ENCODE measurements around the gene SUMF1. TPM values are rescaled to one million over a fixed set of nuclear protein-coding genes. Genes with fewer than 3 reads are reported as not detected.

The SUMF1 gene
- 10.4 TPM for total RNA-seq
- long read RNA-seq, transcript SUMF1-201 (9 exons, 2,159 nt) = major isoform, 31 of 43 reads
- long read RNA-seq, partial matches to known transcripts = 2 of 43 reads
- long read RNA-seq, other reads (novel, unspliced or antisense) = 6 of 43 reads

DNA sequence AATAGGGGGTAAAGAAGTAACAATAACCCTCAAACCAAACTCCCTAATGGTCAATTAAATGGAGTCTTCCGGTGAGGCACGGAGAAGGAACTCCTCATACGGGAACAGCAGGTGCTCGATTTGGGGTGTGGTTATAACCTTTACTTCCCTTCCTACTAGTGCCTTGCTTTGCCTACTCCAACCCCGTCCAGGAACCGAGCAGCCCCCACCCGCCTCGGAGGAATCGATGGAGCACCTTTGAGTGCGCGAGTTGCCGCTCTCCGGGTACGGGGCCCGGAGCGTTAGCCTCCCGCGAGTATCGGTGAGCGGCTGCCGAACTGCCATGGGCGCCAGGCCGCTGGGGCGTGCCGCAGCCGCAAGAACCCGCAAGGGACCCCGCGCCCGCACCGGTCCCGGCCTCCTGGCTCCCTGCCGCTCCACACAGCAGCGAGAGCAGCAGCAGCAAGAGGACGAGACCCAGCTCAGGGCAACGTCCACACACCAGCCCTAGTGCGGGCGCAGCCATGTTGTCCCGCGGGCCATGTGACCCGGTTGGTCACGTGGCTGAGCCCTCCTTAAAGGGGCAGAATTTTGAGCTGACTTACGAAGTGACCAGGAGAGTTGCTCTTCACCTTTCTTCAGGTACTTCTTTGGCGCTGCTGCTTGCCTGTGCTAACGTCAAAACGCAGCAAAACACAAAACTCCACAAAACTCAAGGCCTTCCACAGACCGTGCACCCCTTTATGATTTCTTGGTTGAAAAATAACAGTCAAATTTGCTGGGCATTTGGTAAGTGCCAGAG lies at the start of gene SUMF1:
Gene SUMF1 (minus strand): TSS at position 529 of the 781 bp plus-strand sequence. CDS start 24 bp downstream, at position 505.
- DNase-seq (ENCODE audit: low spot score) = peak; percentile 92
- intact Hi-C loops (cut with DNase I) = loop anchor here (1.0 kb wide), 1 partner anchor 26 kb away; the partner anchor contains the start of gene ITPR1

- intact Hi-C loops (cut with DNase I) = loop anchor here (5.0 kb wide), 1 partner anchor 39 kb away; no protein-coding TSS in a partner anchor
- no peak for DNase-seq (ENCODE audit: low spot score)
These were observed 49.0 kb upstream of the SUMF1 start for GRCh38 chr3:4515916-4516579.

- no peak for DNase-seq (ENCODE audit: low spot score)
- intact Hi-C loops (cut with DNase I) = loop anchor here (5.0 kb wide), 1 partner anchor 38 kb away; no protein-coding TSS in a partner anchor
These were observed 47.8 kb upstream of the SUMF1 start for GRCh38 chr3:4514916-4515315.

DNA sequence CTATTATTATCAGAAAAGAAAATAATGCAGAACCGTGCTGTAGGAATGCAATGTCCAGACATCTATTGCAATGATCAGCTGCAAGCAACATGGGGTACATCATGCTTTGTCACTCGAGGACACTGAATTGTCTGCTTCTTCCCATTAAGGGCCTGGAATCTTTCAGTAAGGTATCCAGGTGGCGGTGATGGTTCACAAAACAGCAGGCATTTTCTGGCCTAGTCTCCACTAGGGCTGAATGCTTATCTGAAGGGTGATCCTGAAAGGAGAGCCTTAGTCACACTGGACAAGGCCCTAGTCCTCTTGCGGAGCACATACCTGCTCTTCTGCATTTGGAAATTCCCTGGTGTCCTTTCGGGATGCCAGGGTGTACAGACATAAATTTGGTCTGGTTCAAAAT lies 47.3 kb upstream of the SUMF1 start:
- intact Hi-C loops (cut with DNase I) = no loop called here
- DNase-seq (ENCODE audit: low spot score) = no peak

GRCh38 chr3:4512895-4513616 lies 46.0 kb upstream of the SUMF1 start:
- intact Hi-C loops (cut with DNase I) = no loop called here
- no peak for DNase-seq (ENCODE audit: low spot score)

DNA sequence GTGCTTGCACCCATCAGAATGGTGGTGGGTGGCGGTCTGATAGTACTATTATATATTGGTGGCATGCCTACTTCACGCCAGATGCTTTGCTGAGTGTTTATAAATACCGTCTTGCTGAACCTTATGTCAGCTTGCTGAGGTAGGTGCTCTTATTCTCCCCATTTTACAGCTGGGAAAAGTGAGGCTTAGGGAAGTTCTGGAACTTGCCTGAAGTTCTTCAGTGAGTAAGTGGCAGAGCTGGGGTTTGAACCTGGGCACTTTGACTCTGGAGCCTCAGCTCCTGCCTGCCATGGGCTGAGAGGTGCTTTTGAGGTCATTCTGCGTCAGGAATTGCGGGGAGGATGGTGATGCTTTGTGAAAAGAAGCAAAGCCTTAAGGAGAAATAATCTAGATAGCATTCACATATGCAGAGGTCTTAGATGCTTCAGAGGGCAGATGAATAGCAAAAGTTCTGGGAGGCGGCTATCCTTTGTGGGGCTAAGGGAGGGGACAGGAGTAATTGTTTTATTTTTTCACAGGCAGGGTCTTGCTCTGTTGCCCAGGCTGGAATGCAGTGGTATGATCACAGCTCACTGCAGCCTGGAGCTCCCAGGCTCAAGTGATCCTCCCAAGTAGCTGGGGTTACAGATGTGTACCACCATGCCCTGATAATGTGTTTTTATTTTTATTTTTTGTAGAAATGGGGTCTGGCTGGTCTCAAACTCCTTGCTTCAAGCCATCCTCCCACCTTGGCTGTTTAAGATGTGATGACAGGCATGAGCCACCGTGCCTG lies 44.6 kb upstream of the SUMF1 start:
- no peak for DNase-seq (ENCODE audit: low spot score)
- intact Hi-C loops (cut with DNase I) = no loop called here

GRCh38 chr3:4509983-4510755 lies 43.1 kb upstream of the SUMF1 start:
- intact Hi-C loops (cut with DNase I) = no loop called here
- no peak for DNase-seq (ENCODE audit: low spot score)

DNA sequence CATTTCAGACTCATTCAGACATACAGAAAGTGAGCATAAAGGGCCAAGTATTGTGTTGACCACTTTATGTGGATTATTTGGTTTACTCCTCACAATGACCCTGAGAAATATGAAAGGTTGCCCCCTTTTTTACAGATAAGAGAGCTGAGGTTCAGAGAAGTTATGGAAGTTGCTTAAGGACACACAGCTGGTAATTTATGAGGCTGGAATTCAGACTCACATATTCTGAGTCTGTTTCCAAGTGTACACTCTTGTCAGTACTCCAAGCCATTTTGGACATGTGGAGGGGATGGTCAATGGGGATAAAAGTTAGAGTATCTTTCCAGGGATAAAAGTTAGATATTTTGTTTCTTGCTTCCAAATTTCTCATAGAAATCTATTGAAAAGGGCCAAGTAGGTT lies 42.0 kb upstream of the SUMF1 start:
- intact Hi-C loops (cut with DNase I) = no loop called here

GRCh38 chr3:4508048-4508981 lies 41.2 kb upstream of the SUMF1 start:
- DNase-seq (ENCODE audit: low spot score) = no peak
- intact Hi-C loops (cut with DNase I) = no loop called here

More for the DNA sequence above, 42.0 kb upstream of the SUMF1 start:
- no peak for DNase-seq (ENCODE audit: low spot score)

DNA sequence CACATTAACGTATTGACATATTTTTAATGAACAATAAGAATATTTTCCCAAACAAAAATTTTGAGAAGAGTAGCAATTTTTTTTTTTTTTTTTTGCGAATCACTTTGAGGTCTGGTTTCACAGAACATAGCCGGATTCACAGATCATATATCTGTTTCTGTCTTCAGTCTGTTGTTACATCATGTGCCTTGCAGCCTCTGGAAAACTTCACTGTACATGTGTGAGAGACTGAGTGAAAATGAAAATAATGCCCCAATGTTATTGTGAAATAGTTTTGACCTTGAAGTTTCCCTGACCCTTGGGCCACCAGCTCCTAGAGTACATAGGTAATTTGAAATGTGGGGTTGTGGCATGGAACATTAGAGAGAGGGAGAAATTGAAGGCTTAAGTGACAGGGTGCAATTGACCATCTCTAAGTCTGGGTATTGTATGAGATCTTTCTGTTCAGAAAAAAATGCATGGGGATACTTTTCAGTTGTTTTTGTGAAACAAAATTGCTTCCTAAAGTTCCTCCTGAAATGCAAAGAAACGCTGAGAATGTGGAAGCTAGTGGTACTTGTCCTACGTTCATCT lies 40.0 kb upstream of the SUMF1 start:
- intact Hi-C loops (cut with DNase I) = no loop called here
- DNase-seq (ENCODE audit: low spot score) = no peak

- intact Hi-C loops (cut with DNase I) = no loop called here
- DNase-seq (ENCODE audit: low spot score) = no peak
These were observed 39.5 kb upstream of the SUMF1 start for GRCh38 chr3:4506559-4507023.

DNA sequence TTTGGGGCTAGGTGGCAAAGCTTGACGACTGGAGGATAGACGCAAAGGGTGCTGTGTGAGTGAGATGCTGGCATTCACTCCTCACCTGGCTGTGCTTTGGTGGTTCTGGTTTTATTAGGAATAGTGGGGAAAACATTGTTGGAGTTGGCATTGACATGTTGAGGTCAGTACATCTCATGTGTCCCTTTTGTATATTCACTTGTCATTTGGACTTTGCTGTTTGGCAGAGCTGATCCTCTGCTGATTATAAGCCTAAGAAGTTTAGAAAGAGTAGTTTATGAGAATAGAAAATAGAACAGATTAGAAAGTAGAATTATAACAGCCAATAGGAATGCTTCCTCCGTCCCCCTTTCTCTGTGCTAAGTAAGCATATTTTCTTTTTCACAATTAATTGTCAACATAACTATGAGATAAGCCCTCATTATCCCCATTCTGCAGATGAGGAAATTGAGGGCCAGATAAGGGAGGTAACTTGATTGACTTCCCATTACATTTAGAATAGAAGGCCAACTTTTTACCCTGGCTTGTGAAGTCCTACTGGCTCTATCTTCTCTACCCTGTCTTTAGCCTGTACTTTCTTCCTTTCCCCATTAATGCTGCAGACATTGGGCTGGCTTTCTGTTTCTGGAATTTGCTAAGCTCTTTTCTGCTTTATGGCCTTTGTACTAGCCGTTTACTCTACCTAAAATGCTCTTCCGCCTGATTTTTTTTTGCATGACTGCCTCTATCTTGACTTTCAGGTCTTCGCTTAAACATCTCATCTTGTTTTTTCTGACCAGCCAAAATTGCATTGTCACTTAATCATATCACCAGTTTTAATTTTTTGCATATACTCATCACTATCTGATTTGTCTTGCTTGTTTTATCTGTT lies 38.9 kb upstream of the SUMF1 start:
- intact Hi-C loops (cut with DNase I) = no loop called here
- no peak for DNase-seq (ENCODE audit: low spot score)

DNA sequence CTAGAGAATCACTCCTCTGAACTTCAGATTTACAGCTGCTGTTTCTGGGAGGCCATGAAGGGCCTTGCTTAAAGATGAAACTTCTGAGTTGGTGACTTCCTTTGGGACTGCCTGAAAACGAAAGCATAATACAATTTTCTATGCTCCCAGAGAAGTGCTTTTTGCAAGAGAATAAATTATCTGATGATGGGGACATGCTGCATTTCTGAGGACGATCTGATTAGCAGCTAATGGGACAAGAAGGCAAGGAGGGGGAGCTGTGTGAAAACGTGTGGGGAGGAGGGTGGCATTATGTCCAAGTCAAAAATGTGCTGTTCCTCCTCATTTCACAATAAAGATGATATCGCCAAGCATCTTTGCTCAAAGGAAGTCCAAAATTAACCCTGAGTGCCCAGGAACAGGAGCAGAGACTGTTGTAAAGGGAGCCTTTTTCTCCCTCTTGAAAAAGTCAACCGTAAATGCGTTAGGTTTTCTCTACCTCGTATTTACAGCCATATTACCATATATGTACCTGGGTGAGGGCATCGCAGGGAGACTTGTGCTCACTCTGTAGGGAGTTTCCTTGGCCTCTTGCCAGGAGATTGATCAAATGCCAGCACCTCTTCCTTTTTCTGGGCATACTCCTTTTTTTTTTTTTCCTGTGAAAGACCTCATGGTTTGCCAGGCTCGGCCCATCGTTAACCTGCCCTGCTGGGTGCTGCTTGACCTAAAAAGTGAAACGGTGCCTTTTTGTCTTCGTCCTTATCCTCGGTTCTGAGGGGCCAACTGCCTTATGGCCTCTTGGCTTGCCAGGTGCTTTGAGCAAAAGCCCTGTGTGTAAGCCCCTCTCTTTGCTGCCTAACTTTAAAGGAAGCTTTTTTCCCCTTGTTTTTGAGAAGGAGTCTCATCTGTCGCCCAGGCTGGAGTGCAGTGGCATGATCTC lies 37.5 kb upstream of the SUMF1 start:
- intact Hi-C loops (cut with DNase I) = no loop called here
- DNase-seq (ENCODE audit: low spot score) = no peak

DNA sequence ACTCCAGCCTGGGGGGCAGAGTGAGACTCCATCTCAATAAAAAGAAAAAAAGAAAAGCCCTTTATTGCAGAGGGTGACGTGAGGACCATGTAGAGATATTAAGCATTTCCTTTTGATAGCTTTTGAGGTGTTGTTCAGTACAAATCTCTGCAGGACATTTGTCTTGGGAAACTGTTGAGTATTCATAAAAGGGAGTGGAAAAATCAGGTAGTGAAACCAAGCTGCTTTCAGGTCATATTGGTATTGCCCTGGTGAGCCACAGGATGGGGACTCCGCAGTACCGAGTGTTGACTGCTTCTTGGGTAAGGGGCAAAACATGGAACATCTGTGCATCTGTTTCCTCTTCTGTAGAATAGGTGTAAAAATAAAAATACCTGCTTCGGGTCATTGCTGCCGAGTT lies 36.0 kb upstream of the SUMF1 start:
- DNase-seq (ENCODE audit: low spot score) = no peak
- intact Hi-C loops (cut with DNase I) = no loop called here

GRCh38 chr3:4501927-4502326 lies 34.9 kb upstream of the SUMF1 start:
- intact Hi-C loops (cut with DNase I) = no loop called here
- no peak for DNase-seq (ENCODE audit: low spot score)
